GM18861 (cell line): ENCODE measurements around the gene NRAS.

Experiments
- ATAC-seq: cut with Tn5 transposase; IDR thresholded peaks from one replicate; pipeline ENCODE4 v1.9.1; 2021; ENCODE audit not compliant: unreplicated experiment

NRAS gene

DNA sequence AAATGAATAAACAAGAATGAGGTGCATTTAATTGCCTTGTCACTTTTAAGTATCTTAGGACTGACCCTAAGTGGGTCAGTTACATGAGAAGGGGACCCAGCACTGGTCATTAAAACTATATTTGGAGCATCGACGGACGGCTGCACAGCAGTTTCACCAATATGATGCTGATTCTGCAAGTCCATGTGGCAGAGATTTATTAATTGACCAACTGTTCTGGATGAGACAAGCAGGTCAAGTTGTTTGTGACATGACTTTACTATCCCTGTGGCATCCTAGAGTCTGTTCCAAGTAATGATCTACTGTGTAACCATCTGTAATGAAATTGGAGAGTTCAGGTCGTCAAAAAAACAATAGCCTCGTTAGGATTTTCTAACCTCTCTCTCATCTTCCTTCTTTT lies 30.7 kb downstream of the NRAS start:
- no peak for ATAC-seq

DNA sequence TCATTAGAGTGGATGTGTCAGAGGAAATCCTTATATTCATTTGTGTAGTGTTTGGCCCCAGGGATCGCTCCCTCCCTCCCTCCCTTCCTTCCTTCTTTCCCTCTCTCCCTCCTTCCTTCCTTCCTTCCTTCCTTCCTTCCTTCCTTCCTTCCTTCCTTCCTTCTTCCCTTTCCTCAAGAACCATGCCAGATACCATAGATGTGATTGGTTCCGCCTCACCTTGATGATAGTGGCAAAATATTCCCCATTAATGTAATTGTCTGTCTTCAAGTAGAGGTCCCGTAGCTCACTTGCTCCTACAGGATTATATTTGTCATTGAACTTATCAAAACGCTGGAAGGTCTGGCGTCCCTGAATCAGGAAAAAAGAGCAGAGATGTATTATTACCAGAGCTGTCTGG lies 38.9 kb downstream of the NRAS start:
- ATAC-seq = no peak

DNA sequence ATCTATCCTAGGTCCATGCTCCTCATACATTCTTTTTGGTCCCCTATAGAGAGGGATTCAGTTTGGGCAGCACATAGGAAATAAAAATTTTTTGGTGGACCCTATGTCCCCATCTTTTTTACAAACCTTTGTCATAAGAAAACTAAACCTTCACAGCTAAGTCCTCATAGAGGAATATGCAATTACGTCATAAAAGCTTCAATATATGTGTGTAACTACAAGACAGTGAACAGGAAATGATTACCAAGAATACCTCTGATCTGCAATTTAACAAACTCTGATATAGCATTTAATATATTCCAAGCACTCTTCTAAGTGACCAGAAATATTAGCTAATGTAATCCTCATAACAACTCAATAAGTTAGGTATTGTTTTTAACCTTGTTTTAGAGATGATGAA lies 40.5 kb downstream of the NRAS start:
- ATAC-seq = no peak

DNA sequence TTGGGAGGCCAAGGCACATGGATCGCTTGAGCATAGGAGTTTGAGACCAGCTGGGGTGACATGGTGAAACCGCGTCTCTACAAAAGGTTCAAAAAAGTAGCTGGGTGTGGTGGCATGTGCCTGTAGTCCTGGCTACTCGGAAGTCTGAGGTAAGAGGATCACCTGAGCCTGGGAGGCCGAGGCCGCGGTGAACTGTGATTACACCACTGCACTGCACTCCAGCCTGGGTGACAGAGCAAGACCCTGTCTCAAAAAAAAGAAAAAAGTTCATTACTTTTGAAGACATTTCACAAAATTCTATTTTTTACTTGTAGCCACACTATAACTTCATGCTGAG lies 44.7 kb downstream of the NRAS start:
- ATAC-seq = no peak

DNA sequence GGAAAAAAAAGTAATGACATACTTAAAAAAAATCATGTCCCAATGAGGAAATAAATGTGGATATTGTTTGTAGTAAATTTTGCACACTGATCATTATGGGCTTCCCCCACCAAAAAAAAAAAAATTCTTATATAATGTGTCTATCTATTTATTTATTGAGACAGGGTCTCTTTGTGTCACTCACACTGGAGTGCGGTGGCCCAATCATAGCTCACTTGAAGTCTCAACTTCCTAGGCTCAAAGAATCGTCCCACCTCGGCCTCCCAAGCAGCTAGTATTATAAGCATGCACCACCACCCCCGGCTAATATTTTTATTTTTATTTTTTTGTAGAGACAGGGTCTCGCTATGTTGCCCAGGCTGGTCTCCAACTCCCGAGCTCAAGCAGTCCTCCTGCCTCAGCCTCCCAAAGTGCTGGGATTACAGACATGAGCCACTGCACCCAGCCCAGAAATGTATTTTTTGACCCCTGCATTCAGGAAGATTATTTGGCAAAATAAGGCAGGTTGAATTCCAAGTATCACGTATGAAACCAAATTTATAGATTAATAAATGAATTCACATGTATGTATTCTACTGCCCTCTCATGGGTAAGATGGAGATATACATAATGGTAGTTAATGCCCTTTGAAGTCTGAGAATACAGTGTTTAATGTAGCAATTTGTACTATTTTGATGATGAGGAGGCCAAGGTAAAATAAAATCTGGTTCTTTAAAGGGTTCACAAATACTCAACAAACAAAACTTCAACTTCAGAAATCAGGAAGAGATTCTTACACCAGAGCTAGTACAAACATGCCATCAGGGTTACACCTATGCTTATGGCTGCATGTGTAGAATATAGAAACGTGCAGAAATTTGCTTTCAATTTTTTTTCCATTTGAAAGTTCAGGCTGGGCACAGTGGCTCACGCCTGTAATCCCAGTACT lies 45.3 kb downstream of the NRAS start:
- no peak for ATAC-seq

DNA sequence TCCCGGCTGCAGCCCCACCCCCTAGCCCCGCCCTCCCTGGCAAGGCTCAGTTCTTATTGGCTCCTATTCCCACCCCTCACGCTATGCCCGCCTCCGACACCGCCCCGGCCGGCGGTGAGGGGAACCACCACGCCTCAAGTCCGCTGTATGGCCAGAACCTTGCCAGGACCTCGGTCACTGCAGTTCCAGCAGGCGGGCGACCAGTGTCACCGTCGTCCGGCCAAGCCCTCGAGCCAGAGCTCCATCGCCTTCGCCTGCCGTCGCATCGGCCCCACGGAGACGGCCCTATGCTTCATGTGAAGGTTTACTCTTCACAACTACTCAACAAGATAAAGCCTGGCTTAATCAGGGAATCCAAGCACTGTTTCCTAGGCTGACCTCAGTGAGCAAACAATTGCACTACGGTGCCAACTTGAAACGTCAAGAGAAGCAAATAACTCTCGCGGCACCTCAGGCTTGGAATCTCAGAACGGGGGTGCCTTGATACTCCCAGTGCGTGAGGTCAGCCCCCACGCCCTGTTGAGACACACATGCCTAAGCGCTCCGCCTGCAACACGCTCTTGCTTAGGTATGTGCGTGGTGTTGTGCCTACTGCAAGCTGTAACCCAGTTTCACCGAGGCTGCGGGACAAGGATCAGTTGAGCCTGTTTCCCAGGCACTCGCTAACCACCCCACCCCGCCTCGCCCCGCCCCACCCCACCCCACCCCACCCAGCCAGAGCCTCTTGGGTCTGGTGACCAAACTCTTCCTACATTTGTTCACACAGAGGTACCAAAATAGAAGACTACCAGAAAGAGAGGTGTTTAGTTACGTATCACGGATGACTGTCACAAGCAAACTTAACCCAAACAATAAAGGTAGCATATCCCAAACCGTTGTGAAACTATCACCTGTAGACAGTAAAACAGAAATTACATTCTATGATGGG lies 46.2 kb downstream of the NRAS start:
- ATAC-seq = peak; percentile 97

DNA sequence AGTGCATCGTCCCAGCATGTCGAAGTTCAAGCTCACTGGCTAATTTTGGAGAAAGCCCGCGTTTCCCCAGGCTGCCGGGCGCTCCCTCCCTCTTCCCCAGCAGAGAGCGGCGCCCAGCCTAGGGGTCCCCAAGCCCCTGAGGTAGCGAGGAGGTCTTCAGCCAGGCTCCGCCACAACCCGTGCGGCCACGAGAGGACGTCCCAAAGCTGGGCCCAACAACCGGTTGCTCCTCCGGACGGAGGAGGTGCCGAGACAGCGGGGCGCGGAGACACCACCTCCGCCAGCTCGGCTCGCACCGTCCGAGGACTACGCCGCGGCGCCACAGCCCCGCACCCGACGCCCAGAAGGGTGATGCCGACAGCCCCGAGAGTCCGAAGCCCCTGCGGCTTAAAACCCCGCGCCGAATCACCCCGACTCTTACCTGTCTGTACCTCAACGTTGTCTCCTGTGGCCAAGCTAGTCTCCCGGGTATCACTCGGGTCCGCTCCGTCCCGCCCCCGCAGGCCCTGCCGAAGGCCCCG lies 46.9 kb downstream of the NRAS start, which contains the start of gene DENND2C:
DENND2C (minus strand) TSS at position 488 of the 521 bp plus-strand sequence. CDS start 44,065 bp downstream, outside the sequence.
- ATAC-seq = peak; percentile 24

DNA sequence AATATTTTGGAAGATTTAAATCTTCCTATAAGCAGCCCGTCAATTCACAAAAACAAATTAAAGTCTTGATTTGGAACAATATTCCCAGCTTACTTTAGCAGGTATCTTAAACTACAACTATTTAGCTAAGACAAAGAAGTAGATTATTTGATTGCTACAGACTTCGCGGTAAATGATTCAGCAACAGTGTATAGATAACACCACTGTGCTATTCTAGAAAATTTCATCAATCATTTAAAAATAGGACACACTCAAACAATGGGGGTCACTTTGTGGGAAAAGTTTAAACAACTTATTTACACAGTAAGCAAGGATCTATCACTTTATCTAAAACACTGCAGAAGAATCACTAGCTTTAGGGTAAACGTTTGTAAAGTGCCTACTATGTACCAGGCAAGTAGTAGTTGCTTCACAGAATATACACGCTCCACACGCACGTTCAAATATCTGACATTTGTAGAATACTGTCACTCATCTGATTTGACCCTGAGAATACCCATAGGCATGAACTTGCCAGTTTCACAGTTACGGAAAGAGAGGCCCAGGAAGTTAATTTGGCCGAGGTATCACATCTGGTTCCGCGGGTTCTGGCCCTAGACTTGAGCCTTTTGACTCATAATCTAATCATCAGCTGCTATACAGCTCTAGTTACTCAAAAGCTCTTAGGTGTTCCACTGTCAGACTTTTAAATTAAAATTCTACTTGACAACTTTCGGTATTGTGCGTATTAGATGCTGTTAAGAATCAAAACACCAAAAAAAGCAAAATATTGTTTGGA lies 47.6 kb downstream of the NRAS start:
- no peak for ATAC-seq

DNA sequence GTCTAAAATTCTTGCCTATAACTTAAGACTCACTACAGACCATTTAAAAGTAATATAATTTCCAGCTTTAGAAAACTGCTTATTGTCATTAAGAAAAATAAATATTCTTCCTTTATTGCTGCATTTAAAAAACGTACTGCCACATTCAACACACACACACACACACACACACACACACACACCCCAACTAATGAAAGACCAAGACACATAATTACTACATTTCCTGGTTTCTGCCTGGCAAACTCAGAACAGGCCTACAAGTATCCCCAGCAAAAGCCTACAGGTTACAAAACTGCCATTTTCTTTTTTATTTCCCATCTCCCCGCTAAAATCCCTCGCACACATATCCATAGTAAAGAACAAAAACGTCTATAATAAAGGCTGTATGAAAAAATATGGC lies 48.2 kb downstream of the NRAS start:
- ATAC-seq = no peak

DNA sequence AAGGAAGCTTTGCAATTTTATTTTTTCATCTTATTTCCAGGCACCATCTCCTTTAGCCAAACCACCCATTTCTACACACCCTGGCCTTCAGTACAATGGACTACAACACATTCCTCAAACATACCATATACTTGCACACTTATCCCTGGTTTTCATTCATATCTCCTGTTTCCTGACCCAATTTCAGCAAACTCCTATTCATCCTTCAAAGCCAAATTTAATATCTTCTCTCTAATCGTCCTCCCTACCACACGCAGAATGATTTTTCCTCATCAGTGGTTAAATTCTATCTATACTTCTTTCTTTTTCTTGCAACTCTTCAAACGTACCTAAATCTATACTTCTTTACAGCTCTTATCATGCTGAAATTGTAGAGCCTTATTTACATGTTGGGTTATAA lies 49.6 kb downstream of the NRAS start:
- no peak for ATAC-seq

DNA sequence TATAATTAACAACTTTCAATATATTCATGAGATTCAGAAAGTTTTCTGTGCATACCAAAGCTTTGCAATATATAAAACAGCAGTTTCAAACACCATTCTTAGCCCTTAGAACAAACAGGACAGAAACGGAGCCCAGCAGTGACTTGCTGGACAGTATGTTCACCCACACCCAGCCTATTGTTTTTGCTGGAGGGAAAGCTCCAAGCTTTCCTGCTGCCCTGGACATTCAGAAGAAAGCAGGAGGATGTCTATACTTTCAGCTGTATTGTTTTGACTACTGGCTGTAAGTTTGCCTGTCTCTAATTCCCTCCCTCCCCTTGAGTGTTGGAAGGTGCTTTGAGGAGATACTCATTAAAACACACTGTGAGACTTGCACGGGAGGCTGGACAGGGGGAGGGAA lies 56.3 kb downstream of the NRAS start:
- no peak for ATAC-seq
